Activated CD4-positive, alpha-beta T cell treated with anti-CD3 and anti-CD28 coated beads for 36 hours (primary cell): Measurements from ENCODE around the gene RAB32. TPM values are rescaled to one million over a fixed set of nuclear protein-coding genes. Genes with fewer than 3 reads are reported as not detected.

Source experiments
- total RNA-seq, 2 experiments: library from RNA; stranded (reverse); gene quantifications; one replicate each; pipeline ENCODE4 v1.2.3, GENCODE V29; 2021

RAB32 gene
- total RNA-seq, 2 experiments from 2014 or later, result 0.44 to 1.1 TPM

Other genes starting within 250 kb of the RAB32 start
- not detected for gene ADGB, start 55.1 kb downstream of the RAB32 start, total RNA-seq